ENCODE measurements around the gene NAT9. TPM values are rescaled to one million over a fixed set of nuclear protein-coding genes. Genes with fewer than 3 reads are reported as not detected.

Gene NAT9
- polyA plus RNA-seq, 4 donors: 12.4 to 28.3 (median 22.2) TPM

DNA sequence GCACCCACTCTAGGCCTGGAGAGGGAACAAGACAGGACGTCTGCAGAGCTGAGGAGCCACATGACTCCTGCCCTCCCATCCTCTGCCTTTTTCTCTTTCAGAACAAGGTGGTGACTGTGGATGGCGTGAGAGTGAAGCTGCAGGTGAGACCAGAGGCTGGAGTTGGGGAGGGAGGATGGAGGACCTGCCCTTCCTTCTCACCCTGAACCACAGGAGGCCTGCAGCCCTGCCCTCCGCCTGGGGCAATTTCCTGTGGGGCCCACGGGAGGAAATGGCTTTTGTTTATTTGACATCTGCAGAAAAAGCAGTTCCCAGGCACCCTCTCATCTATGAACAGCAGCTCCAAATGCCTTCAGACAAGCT is 34.0 kb downstream of the NAT9 start:
- H3K4me1 ChIP-seq (ENCODE audit: control insufficient read depth in 3 of 3, insufficient read depth in 2 of 3, low read depth in 1 of 3, low read length in 2 of 3): peaks cover 0 to 66% (median 12%) of the 10 kb centered on the region in 3 donors
- WGBS, 3 donors: 9 to 27% (median 10%) methylated on average over 4 of the region's 4 CpGs
- DNase-seq (peak; percentile 43 to 61), FAIRE-seq (no peak)
- H3K4me3 ChIP-seq (ENCODE audit: low read depth in 1 of 3, low read length in 3 of 3): no peak overlapping the region
- H3K27me3 ChIP-seq (ENCODE audit: control insufficient read depth in 3 of 3, insufficient read depth in 3 of 3, low read length in 3 of 3): peaks cover 0 to 9% (median 0%) of the 10 kb centered on the region in 3 donors
- H3K27ac ChIP-seq (ENCODE audit: low read depth in 1 of 3, low read length in 2 of 3): peak overlapping the region in 1 of 3 donors; percentile 41
- H3K36me3 ChIP-seq (ENCODE audit: control insufficient read depth in 3 of 3, insufficient read depth in 2 of 3, low read depth in 1 of 3, low read length in 3 of 3): no peaks in the 10 kb centered on the region
- no peaks in the 10 kb centered on the region for H3K9me3 ChIP-seq (ENCODE audit: control insufficient read depth in 2 of 2, insufficient read depth in 1 of 2, low read depth in 1 of 2, low read length in 1 of 2)

- H3K9me3 ChIP-seq (ENCODE audit: control insufficient read depth in 2 of 2, insufficient read depth in 1 of 2, low read depth in 1 of 2, low read length in 1 of 2): no peaks in the 10 kb centered on the region
- no peak overlapping the region for H3K4me3 ChIP-seq (ENCODE audit: low read depth in 1 of 3, low read length in 3 of 3)
- no peaks in the 10 kb centered on the region for H3K36me3 ChIP-seq (ENCODE audit: control insufficient read depth in 3 of 3, insufficient read depth in 2 of 3, low read depth in 1 of 3, low read length in 3 of 3)
- no peak overlapping the region for H3K27ac ChIP-seq (ENCODE audit: low read depth in 1 of 3, low read length in 2 of 3)
- 83 to 89% (median 88%) methylated on average over 17 of the region's 17 CpGs for WGBS, 3 donors
- peaks cover 0 to 59% (median 15%) of the 10 kb centered on the region in 3 donors for H3K4me1 ChIP-seq (ENCODE audit: control insufficient read depth in 3 of 3, insufficient read depth in 2 of 3, low read depth in 1 of 3, low read length in 2 of 3)
- no peak for FAIRE-seq
- peak in 1 of 2 donors; percentile 31 for DNase-seq
- H3K27me3 ChIP-seq (ENCODE audit: control insufficient read depth in 3 of 3, insufficient read depth in 3 of 3, low read length in 3 of 3): peaks cover 0 to 13% (median 0%) of the 10 kb centered on the region in 3 donors
These were observed 35.3 kb downstream of the NAT9 start for GRCh38 chr17:74740641-74741387.

- H3K4me1 ChIP-seq (ENCODE audit: control insufficient read depth in 3 of 3, insufficient read depth in 2 of 3, low read depth in 1 of 3, low read length in 2 of 3): peaks cover 0 to 54% (median 15%) of the 10 kb centered on the region in 3 donors
- no peak overlapping the region for H3K27ac ChIP-seq (ENCODE audit: low read depth in 1 of 3, low read length in 2 of 3)
- peaks cover 0 to 13% (median 0%) of the 10 kb centered on the region in 3 donors for H3K27me3 ChIP-seq (ENCODE audit: control insufficient read depth in 3 of 3, insufficient read depth in 3 of 3, low read length in 3 of 3)
- no peaks in the 10 kb centered on the region for H3K36me3 ChIP-seq (ENCODE audit: control insufficient read depth in 3 of 3, insufficient read depth in 2 of 3, low read depth in 1 of 3, low read length in 3 of 3)
- DNase-seq (no peak), FAIRE-seq (no peak)
- 79 to 94% (median 85%) methylated on average over 6 of the region's 6 CpGs for WGBS, 3 donors
- no peak overlapping the region for H3K4me3 ChIP-seq (ENCODE audit: low read depth in 1 of 3, low read length in 3 of 3)
- no peaks in the 10 kb centered on the region for H3K9me3 ChIP-seq (ENCODE audit: control insufficient read depth in 2 of 2, insufficient read depth in 1 of 2, low read depth in 1 of 2, low read length in 1 of 2)
These were observed 36.0 kb downstream of the NAT9 start for GRCh38 chr17:74740173-74740572.

- WGBS, 3 donors: 72 to 81% (median 80%) methylated on average over 12 of the region's 12 CpGs
- H3K36me3 ChIP-seq (ENCODE audit: control insufficient read depth in 3 of 3, insufficient read depth in 2 of 3, low read depth in 1 of 3, low read length in 3 of 3): no peaks in the 10 kb centered on the region
- no peak overlapping the region for H3K27ac ChIP-seq (ENCODE audit: low read depth in 1 of 3, low read length in 2 of 3)
- peaks cover 0 to 46% (median 15%) of the 10 kb centered on the region in 3 donors for H3K4me1 ChIP-seq (ENCODE audit: control insufficient read depth in 3 of 3, insufficient read depth in 2 of 3, low read depth in 1 of 3, low read length in 2 of 3)
- peaks cover 0 to 13% (median 0%) of the 10 kb centered on the region in 3 donors for H3K27me3 ChIP-seq (ENCODE audit: control insufficient read depth in 3 of 3, insufficient read depth in 3 of 3, low read length in 3 of 3)
- H3K4me3 ChIP-seq (ENCODE audit: low read depth in 1 of 3, low read length in 3 of 3): no peak overlapping the region
- FAIRE-seq: no peak
- no peak for DNase-seq
- no peaks in the 10 kb centered on the region for H3K9me3 ChIP-seq (ENCODE audit: control insufficient read depth in 2 of 2, insufficient read depth in 1 of 2, low read depth in 1 of 2, low read length in 1 of 2)
These were observed 36.8 kb downstream of the NAT9 start for GRCh38 chr17:74739227-74739831.

- Histone ChIP-seq H3K4me1 (ENCODE audit: control insufficient read depth in 3 of 3, insufficient read depth in 2 of 3, low read depth in 1 of 3, low read length in 2 of 3) (peaks cover 0 to 45% (median 15%) of the 10 kb centered on the region in 3 donors), H3K27ac (ENCODE audit: low read depth in 1 of 3, low read length in 2 of 3) (peak overlapping the region in 2 of 3 donors; percentile 4 to 50), H3K9me3 (ENCODE audit: control insufficient read depth in 2 of 2, insufficient read depth in 1 of 2, low read depth in 1 of 2, low read length in 1 of 2) (no peaks in the 10 kb centered on the region), H3K36me3 (ENCODE audit: control insufficient read depth in 3 of 3, insufficient read depth in 2 of 3, low read depth in 1 of 3, low read length in 3 of 3) (no peaks in the 10 kb centered on the region), H3K27me3 (ENCODE audit: control insufficient read depth in 3 of 3, insufficient read depth in 3 of 3, low read length in 3 of 3) (peaks cover 0 to 13% (median 0%) of the 10 kb centered on the region in 3 donors), H3K4me3 (ENCODE audit: low read depth in 1 of 3, low read length in 3 of 3) (peak overlapping the region in 2 of 3 donors; percentile 46 to 52)
- DNase-seq (peak; percentile 41 to 61), FAIRE-seq (no peak)
- WGBS, 3 donors: 21 to 22% (median 22%) methylated on average over 16 of the region's 16 CpGs
These were observed 37.8 kb downstream of the NAT9 start for GRCh38 chr17:74738051-74738996.

GRCh38 chr17:74737299-74738050 is 38.7 kb downstream of the NAT9 start:
- 2 to 4% (median 3%) methylated on average over 37 to 38 of the region's 38 CpGs for WGBS, 3 donors
- H3K4me3 ChIP-seq (ENCODE audit: low read depth in 1 of 3, low read length in 3 of 3): peak overlapping the region; percentile 38 to 52 (median 46)
- H3K36me3 ChIP-seq (ENCODE audit: control insufficient read depth in 3 of 3, insufficient read depth in 2 of 3, low read depth in 1 of 3, low read length in 3 of 3): no peaks in the 10 kb centered on the region
- FAIRE-seq: no peak
- no peaks in the 10 kb centered on the region for H3K9me3 ChIP-seq (ENCODE audit: control insufficient read depth in 2 of 2, insufficient read depth in 1 of 2, low read depth in 1 of 2, low read length in 1 of 2)
- DNase-seq: peak in 1 of 2 donors; percentile 70
- H3K4me1 ChIP-seq (ENCODE audit: control insufficient read depth in 3 of 3, insufficient read depth in 2 of 3, low read depth in 1 of 3, low read length in 2 of 3): peaks cover 0 to 45% (median 15%) of the 10 kb centered on the region in 3 donors
- H3K27ac ChIP-seq (ENCODE audit: low read depth in 1 of 3, low read length in 2 of 3): peak overlapping the region in 2 of 3 donors; percentile 50 to 70
- peaks cover 0 to 13% (median 0%) of the 10 kb centered on the region in 3 donors for H3K27me3 ChIP-seq (ENCODE audit: control insufficient read depth in 3 of 3, insufficient read depth in 3 of 3, low read length in 3 of 3)

DNA sequence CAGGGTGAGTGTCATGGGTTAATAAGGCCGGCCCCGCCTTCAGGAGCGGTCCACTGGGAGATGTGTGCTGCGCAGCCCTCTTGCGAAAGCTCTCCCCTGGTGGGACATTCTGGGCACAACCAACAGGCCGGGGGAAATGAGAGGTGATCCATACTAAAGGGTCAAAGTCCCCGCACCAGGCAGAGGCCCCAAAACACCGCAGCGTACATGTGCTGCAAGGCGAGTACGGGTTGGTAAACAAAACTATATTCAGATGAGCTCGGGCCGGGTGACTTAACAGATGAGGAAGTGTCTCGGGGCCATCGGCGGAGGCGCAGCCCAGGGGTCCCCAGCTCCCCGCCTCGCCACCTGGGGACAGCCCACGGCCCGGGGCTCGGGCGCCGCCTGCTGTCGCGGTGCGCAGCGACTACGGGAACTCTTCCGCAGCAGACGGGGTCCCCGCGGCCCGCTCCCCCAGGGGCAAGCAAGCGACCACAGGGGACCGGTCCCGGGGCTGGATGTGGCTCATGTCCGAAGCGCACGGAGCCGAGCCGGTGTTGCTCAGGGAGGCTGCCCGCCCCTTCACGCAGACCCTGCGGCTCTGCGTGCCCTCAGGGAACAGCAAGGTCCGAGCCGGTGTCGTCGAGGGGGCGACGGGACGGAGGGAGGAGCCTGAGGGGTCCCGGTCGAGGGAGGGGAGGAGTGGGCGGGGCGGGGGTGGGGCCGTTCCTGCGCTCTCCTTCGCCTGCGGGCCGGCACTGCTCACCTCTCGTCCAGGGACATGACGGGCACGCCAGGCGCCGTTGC is 39.4 kb downstream of the NAT9 start, which contains the start of gene RAB37:
RAB37 (plus strand) TSS at position 744 of the 786 bp plus-strand sequence; CDS start at position 761, 17 bp downstream.
- Histone ChIP-seq H3K27ac (ENCODE audit: low read depth in 1 of 3, low read length in 2 of 3) (peak within 1 kb of the TSS; percentile 24 to 70 (median 53)), H3K36me3 (ENCODE audit: control insufficient read depth in 3 of 3, insufficient read depth in 2 of 3, low read depth in 1 of 3, low read length in 3 of 3) (no peaks in the 10 kb centered on the region), H3K9me3 (ENCODE audit: control insufficient read depth in 2 of 2, insufficient read depth in 1 of 2, low read depth in 1 of 2, low read length in 1 of 2) (no peaks in the 10 kb centered on the region), H3K4me1 (ENCODE audit: control insufficient read depth in 3 of 3, insufficient read depth in 2 of 3, low read depth in 1 of 3, low read length in 2 of 3) (peaks cover 0 to 38% (median 15%) of the 10 kb centered on the region in 3 donors), H3K27me3 (ENCODE audit: control insufficient read depth in 3 of 3, insufficient read depth in 3 of 3, low read length in 3 of 3) (peaks cover 0 to 13% (median 0%) of the 10 kb centered on the region in 3 donors), H3K4me3 (ENCODE audit: low read depth in 1 of 3, low read length in 3 of 3) (peak within 1 kb of the TSS; percentile 38 to 52 (median 46))
- no peak for FAIRE-seq
- peak; percentile 74 to 94 for DNase-seq
- 1 to 3% (median 2%) methylated on average over 42 to 67 of the region's 67 CpGs for WGBS, 3 donors
